Fibroblast of lung (primary cell): Measurements from ENCODE around the gene RPS19BP1. TPM values are rescaled to one million over a fixed set of nuclear protein-coding genes. Genes with fewer than 3 reads are reported as not detected.

Experiments
- DNase-seq, 2 donors: peaks; one replicate each; pipeline versions ENCODE4 v3.0.0 to v3.0.0-alpha.2; 2010; ENCODE audit warnings: low read depth in 2 of 2
- H2AFZ ChIP-seq: 2 replicates; pipeline ENCODE4 v1.5.1; 2012; ENCODE audit warnings: low read length, control low read depth, inconsistent platforms
- H3K27ac ChIP-seq: 2 replicates; pipeline ENCODE4 v1.5.1; 2011; ENCODE audit warnings: low read length, control low read depth; ENCODE audit not compliant: insufficient read depth
- H3K27me3 ChIP-seq: 2 replicates; pipeline ENCODE4 v1.5.1; 2011; ENCODE audit warnings: mild to moderate bottlenecking, low read length; ENCODE audit not compliant: control insufficient read depth, insufficient read depth
- H3K36me3 ChIP-seq: 2 replicates; pipeline ENCODE4 v1.5.1; 2011; ENCODE audit warnings: low read length; ENCODE audit not compliant: control insufficient read depth, insufficient read depth
- H3K4me1 ChIP-seq: 2 replicates; pipeline ENCODE4 v1.5.1; 2011; ENCODE audit warnings: low read length; ENCODE audit not compliant: control insufficient read depth, insufficient read depth; ENCODE audit errors: extremely low read depth
- H3K4me2 ChIP-seq: 2 replicates; pipeline ENCODE4 v1.5.1; 2011; ENCODE audit warnings: low read length, control low read depth; ENCODE audit not compliant: insufficient read depth; ENCODE audit errors: extremely low read depth
- H3K4me3 ChIP-seq, 4 experiments: fragments of 200-600 bp in 1 of 4; sonication (generic) in 1 of 4; replicated peaks in 1 of 4; 2 replicates each; pipeline ENCODE4 v1.5.1; 2011 to 2016; ENCODE audit warnings: low read length in 4 of 4, low read depth in 3 of 4, mild to moderate bottlenecking in 3 of 4, control low read depth in 2 of 4, inconsistent platforms in 1 of 4, mixed read lengths in 1 of 4; ENCODE audit not compliant: insufficient read depth in 1 of 4; ENCODE audit errors: control extremely low read depth in 1 of 4
- H3K79me2 ChIP-seq: 2 replicates; pipeline ENCODE4 v1.5.1; 2012; ENCODE audit warnings: mild to moderate bottlenecking, low read length, inconsistent platforms; ENCODE audit not compliant: control insufficient read depth, insufficient read depth
- H3K9ac ChIP-seq: 2 replicates; pipeline ENCODE4 v1.5.1; 2011; ENCODE audit warnings: mild to moderate bottlenecking, low read length, control low read depth; ENCODE audit not compliant: insufficient read depth
- H3K9me3 ChIP-seq: 2 replicates; pipeline ENCODE4 v1.5.1; 2012; ENCODE audit warnings: low read depth, low read length; ENCODE audit not compliant: control insufficient read depth, insufficient read depth
- H4K20me1 ChIP-seq: 2 replicates; pipeline ENCODE4 v1.5.1; 2011; ENCODE audit warnings: low read length; ENCODE audit not compliant: control insufficient read depth, insufficient read depth; ENCODE audit errors: extremely low read depth
- EZH2 ChIP-seq: IDR thresholded peaks from 2 replicates; pipeline ENCODE4 v1.5.1; 2012; ENCODE audit warnings: low read length, control low read depth, mild to moderate bottlenecking; ENCODE audit errors: missing control alignments
- polyA plus RNA-seq, 2 donors: library from polyadenylated mRNA; depleted of rRNA in 1 of 2; stranded (reverse) in 1 of 2; unstranded in 1 of 2; fragments of >200 nt; gene quantifications; 2 replicates each; pipeline ENCODE4 v1.2.1, GENCODE V29; 2011 to 2012; ENCODE audit warnings: missing spikeins in 1 of 2
- total RNA-seq: library from RNA; depleted of rRNA; stranded (reverse); fragments of >200 nt; gene quantifications from 2 replicates; pipeline ENCODE4 v1.2.1, GENCODE V29; 2014
- TF ChIP-seq, protein P1 (sequence below), 2 donors: IDR thresholded peaks in 1 of 2; conservative IDR thresholded peaks in 1 of 2; 1 replicate in 1 of 2; 2 replicates in 1 of 2; pipeline ENCODE4 v1.5.1; 2011 to 2012; ENCODE audit warnings: low read length in 2 of 2, control low read depth in 1 of 2, inconsistent platforms in 1 of 2, low read depth in 1 of 2, mild to moderate bottlenecking in 1 of 2

Gene RPS19BP1
- total and polyA plus RNA-seq, 2 donors (not counting 1 experiment from before 2014, with no cell fraction given), result 41.6 to 44.3 TPM

DNA sequence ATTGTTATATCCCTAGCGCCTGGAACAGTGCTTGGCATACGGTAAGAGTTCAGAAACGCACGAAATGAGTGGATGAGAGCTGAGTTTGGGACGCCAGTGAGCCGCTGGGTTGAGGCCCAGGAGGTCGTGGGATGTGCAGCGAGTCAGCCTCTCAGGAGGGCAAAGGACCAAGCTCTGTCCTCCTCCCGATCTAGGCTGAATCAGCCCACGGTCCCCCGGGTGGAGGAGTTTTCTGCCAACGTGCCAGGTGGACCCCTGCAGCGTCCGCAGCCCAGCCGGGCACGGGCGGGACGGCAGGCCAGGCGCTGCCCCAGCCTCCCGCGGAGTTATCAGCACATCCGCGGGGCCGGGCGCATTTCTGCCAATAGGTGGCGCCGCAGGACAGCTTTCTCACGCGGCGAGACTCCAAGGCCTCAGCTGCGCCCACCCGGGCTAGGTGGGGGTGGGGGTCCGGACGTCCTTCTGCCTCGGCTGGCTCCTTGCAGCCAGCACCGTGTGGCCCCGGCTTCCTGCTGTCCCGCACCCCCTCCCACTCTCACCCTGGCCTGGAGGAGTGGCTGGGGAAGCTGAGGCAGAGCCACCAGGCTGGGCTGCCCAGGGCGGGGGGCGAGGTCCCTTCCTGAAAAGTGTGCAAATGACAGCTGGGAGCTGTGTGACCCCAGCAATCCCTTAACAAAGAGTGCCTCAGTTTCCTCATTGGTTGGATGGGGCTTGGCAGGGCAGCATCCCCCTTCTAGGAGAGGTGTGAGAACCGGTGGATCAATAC, 2.2 kb upstream of the RPS19BP1 start:
- TF ChIP-seq EZH2, result no peak
- TF ChIP-seq, protein P1, sequence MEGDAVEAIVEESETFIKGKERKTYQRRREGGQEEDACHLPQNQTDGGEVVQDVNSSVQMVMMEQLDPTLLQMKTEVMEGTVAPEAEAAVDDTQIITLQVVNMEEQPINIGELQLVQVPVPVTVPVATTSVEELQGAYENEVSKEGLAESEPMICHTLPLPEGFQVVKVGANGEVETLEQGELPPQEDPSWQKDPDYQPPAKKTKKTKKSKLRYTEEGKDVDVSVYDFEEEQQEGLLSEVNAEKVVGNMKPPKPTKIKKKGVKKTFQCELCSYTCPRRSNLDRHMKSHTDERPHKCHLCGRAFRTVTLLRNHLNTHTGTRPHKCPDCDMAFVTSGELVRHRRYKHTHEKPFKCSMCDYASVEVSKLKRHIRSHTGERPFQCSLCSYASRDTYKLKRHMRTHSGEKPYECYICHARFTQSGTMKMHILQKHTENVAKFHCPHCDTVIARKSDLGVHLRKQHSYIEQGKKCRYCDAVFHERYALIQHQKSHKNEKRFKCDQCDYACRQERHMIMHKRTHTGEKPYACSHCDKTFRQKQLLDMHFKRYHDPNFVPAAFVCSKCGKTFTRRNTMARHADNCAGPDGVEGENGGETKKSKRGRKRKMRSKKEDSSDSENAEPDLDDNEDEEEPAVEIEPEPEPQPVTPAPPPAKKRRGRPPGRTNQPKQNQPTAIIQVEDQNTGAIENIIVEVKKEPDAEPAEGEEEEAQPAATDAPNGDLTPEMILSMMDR (conservative IDR thresholded peaks at IDR 0.05 in 1 of 2, IDR thresholded peaks at IDR 0.05 in 1 of 2; ENCODE audit: low read depth in 1 of 2, low read length in 2 of 2), result peak; percentile 66 to 77
- Histone ChIP-seq H3K79me2 (peaks cover 20% of the 10 kb centered on the region), H3K9ac (peak overlapping the region; percentile 27), H3K4me3 (no peak overlapping the region), H3K4me2 (peak overlapping the region; percentile 66), H3K27me3 (no peaks in the 10 kb centered on the region), H3K27ac (peak overlapping the region; percentile 14), H2AFZ (peak overlapping the region; percentile 91), H3K9me3 (no peaks in the 10 kb centered on the region), H3K36me3 (peaks cover 4% of the 10 kb centered on the region), H3K4me1 (peaks cover 7% of the 10 kb centered on the region), H4K20me1 (no peaks in the 10 kb centered on the region)
- DNase-seq, result peak; percentile 49 to 58

DNA sequence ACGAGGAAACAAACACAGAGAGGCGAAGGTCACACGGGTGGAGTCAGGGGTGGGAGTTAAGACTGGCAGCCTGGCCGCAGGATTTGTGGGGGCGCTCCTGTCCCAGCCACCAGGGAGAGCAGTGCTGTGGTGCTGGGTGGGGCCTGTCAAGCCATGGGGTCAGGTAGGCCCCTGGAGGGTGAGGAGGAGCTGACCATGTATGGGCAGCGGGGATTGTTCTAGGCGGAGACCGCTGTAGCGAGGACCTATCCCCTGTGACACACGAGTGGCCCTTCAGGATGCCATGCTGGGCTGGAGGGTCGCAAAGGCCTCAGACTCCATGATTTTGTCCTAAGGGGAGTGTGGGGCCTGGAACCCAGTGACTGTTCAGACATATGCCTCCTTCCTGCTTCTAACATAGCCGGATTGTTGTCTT, 1.6 kb upstream of the RPS19BP1 start:
- Histone ChIP-seq H3K4me3 (no peak overlapping the region), H3K4me1 (peaks cover 11% of the 10 kb centered on the region), H2AFZ (peak overlapping the region; percentile 91), H3K36me3 (peaks cover 8% of the 10 kb centered on the region), H3K27ac (no peak overlapping the region), H3K79me2 (peaks cover 25% of the 10 kb centered on the region), H4K20me1 (no peaks in the 10 kb centered on the region), H3K9me3 (no peaks in the 10 kb centered on the region), H3K4me2 (no peak overlapping the region), H3K9ac (no peak overlapping the region), H3K27me3 (no peaks in the 10 kb centered on the region)
- no peak for TF ChIP-seq EZH2
- TF ChIP-seq, protein P1 (conservative IDR thresholded peaks at IDR 0.05 in 1 of 2, IDR thresholded peaks at IDR 0.05 in 1 of 2; ENCODE audit: low read depth in 1 of 2, low read length in 2 of 2), result no peak
- DNase-seq, result no peak

DNA sequence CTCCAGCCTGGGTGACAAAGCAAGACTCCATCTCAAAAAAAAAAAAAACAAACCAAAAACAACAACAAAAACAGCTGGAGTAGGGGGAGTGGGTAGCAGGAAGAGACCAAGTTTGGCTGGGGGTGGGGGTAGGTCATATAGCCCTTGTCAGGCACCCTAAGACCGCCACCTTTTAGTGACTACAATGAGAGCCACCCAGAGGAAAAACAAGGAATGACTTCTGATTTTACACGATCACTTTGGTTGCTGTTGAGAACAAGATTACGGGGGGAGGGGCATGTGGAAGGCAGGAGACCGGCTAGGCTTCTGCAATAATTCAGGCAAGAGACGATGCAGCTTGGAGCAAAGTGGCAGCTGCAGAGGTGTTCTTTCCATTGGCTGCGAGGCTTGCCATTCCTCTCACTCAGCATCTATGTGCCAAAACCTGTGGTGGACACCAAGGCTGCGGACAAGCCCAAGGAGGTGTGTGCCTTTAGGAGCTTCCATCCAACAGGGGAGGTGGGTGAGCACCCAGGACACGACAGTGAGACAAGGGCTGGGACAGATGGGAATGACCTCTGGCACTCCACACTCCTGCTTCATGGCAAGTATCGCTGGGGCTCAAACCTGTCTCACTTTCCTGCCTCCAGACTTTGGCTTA, 1.7 kb downstream of the RPS19BP1 start:
- DNase-seq, result peak in 1 of 2 donors; percentile 54

More for the DNA sequence above, 1.7 kb downstream of the RPS19BP1 start:
- no peak for TF ChIP-seq EZH2
- TF ChIP-seq, protein P1 (conservative IDR thresholded peaks at IDR 0.05 in 1 of 2, IDR thresholded peaks at IDR 0.05 in 1 of 2; ENCODE audit: low read depth in 1 of 2, low read length in 2 of 2), result peak; percentile 22 to 27
- Histone ChIP-seq H3K27me3 (no peaks in the 10 kb centered on the region), H3K9me3 (no peaks in the 10 kb centered on the region), H3K4me2 (peak overlapping the region; percentile 75), H3K4me3 (peak overlapping the region in 1 of 4 experiments; percentile 99), H3K27ac (no peak overlapping the region), H4K20me1 (no peaks in the 10 kb centered on the region), H3K36me3 (peaks cover 16% of the 10 kb centered on the region), H3K9ac (no peak overlapping the region), H3K4me1 (peaks cover 17% of the 10 kb centered on the region), H2AFZ (no peak overlapping the region), H3K79me2 (peaks cover 34% of the 10 kb centered on the region)
